Pancreas (tissue), 10 donors: ENCODE data around the gene FLNA. TPM values are rescaled to one million over a fixed set of nuclear protein-coding genes. Genes with fewer than 3 reads are reported as not detected.

Experiments used
- ATAC-seq, 4 donors: fragments of 200-7000 bp; cut with Tn5 transposase; one replicate each; pipeline versions ENCODE4 v1.8.0 to v1.9.1; 2020; ENCODE audit warnings: mild to moderate bottlenecking in 4 of 4, moderate library complexity in 4 of 4
- DNase-seq, 6 donors: peaks; one replicate each; pipeline ENCODE4 v3.0.0-alpha.2; 2020
- FAIRE-seq: peaks from 2 replicates; lab custom pipeline; 2012; peaks lifted over from hg19 to GRCh38; lab: Jason Lieb, UNC
- H3K27ac ChIP-seq, 4 donors: fragments of 200-600 bp; sonication (generic); 1 replicate in 3 of 4; 2 replicates in 1 of 4; pipeline versions ENCODE4 v1.5.0 to v1.8.0; 2020
- H3K27me3 ChIP-seq, 4 donors: fragments of 200-600 bp; one replicate each; pipeline ENCODE4 v1.8.0; 2021
- H3K36me3 ChIP-seq, 3 donors: fragments of 200-600 bp; sonication (generic) in 1 of 3; one replicate each; pipeline versions ENCODE4 v1.5.0 to v1.8.0; 2020 to 2021
- H3K4me1 ChIP-seq, 3 donors: fragments of 200-600 bp; one replicate each; pipeline ENCODE4 v1.8.0; 2021
- H3K4me3 ChIP-seq, 4 donors: fragments of 200-600 bp; sonication (generic) in 2 of 4; one replicate each; pipeline versions ENCODE4 v1.5.0 to v1.8.0; 2020 to 2021
- H3K9me3 ChIP-seq, 4 donors: fragments of 200-600 bp; one replicate each; pipeline ENCODE4 v1.8.0; 2021
- CTCF ChIP-seq, 4 donors: fragments of 200-600 bp; sonication (generic) in 3 of 4; IDR thresholded peaks; one replicate each; pipeline versions ENCODE4 v1.5.0 to v1.8.0; 2021; ENCODE audit warnings: antibody characterized with exemption in 4 of 4
- WGBS, 2 donors: extraction: QIAGEN DNeasy Blood & Tissue Kit; methylation state at CpG; one replicate each; pipeline ENCODE4 v1.1.7; 2013; 5-methylcytosine and 5-hydroxymethylcytosine counted together
- intact Hi-C, 3 donors: fragments of 100-400 bp; cut with DNase I; formaldehyde crosslinking; loops; one replicate each; pipeline versions ENCODE4 v1.11.1 to v1.14.2; 2022
- polyA plus RNA-seq, 2 donors: library from polyadenylated mRNA; stranded (reverse); fragments of 200-250 nt; gene quantifications; one replicate each; pipeline ENCODE4 v1.2.3, GENCODE V29; 2013
- total RNA-seq, 6 donors: library from RNA; stranded (reverse); fragmentation: NEBNext Ultra II Directional in 4 of 6; extraction: Animal tissue kit (Norgen Biotek cat#: 25700) in 4 of 6; gene quantifications; one replicate each; pipeline versions ENCODE4 v1.2.1 to v1.2.4, GENCODE V29; 2021 to 2023
- donor health status: healthy with polysubstance abuse.
- donor health status: DM: no; HTN: no; CAD: no; lungs with moderate emphysema.
- donor health status: DM: no; HTN: no; CAD: no.
- donor health status: control.
- donor health status: control.
- donor health status: Bipolar disorder and iron deficiency.
- donor health status: DM: yes; HTN: yes; CAD: no.
- donor health status: DM: no; HTN: no; CAD: no.
- donor health status: DM: no; HTN: no; CAD: no.
- donor health status: DM: yes; HTN: yes; CAD: no.

FLNA gene
- total and polyA plus RNA-seq, 8 donors, result 67.0 to 298 (median 184) TPM

GRCh38 chrX:154384284-154384892 is 10.0 kb upstream of the FLNA start:
- Histone ChIP-seq H3K27ac (no peak overlapping the region), H3K9me3 (no peaks in the 10 kb centered on the region), H3K36me3 (no peaks in the 10 kb centered on the region), H3K4me1 (no peaks in the 10 kb centered on the region), H3K4me3 (no peak overlapping the region), H3K27me3 (no peaks in the 10 kb centered on the region)
- TF ChIP-seq CTCF (IDR thresholded peaks at IDR 0.05), result no peak
- ATAC-seq (peak in 1 of 4 donors; percentile 26), DNase-seq (peak in 1 of 6 donors; percentile 45), FAIRE-seq (no peak)
- intact Hi-C loops, result no loop called here
- WGBS, 2 donors, result 18 to 51% methylated on average over 8 of the region's 8 CpGs

GRCh38 chrX:154383359-154384283 is 9.2 kb upstream of the FLNA start:
- no peaks in the 10 kb centered on the region for H3K4me1 ChIP-seq
- WGBS, 2 donors, result 56 to 59% methylated on average over 13 to 14 of the region's 14 CpGs
- H3K9me3 ChIP-seq, result no peaks in the 10 kb centered on the region
- H3K4me3 ChIP-seq, result no peak overlapping the region
- intact Hi-C loops, result no loop called here
- DNase-seq (peak in 1 of 6 donors; percentile 17), ATAC-seq (no peak), FAIRE-seq (no peak)
- H3K27me3 ChIP-seq, result no peaks in the 10 kb centered on the region
- no peak for TF ChIP-seq CTCF (IDR thresholded peaks at IDR 0.05)
- H3K36me3 ChIP-seq, result no peaks in the 10 kb centered on the region
- no peak overlapping the region for H3K27ac ChIP-seq

GRCh38 chrX:154382483-154383069 is 8.1 kb upstream of the FLNA start:
- DNase-seq (peak in 1 of 6 donors; percentile 50), FAIRE-seq (no peak)
- WGBS, 2 donors, result 67 to 70% methylated on average over 11 of the region's 11 CpGs

GRCh38 chrX:154381271-154381670 is 6.8 kb upstream of the FLNA start:
- DNase-seq, result no peak
- Histone ChIP-seq H3K27ac (no peak overlapping the region), H3K27me3 (no peaks in the 10 kb centered on the region), H3K4me3 (no peak overlapping the region), H3K36me3 (no peaks in the 10 kb centered on the region), H3K4me1 (no peaks in the 10 kb centered on the region), H3K9me3 (no peaks in the 10 kb centered on the region)
- no peak for TF ChIP-seq CTCF (IDR thresholded peaks at IDR 0.05)
- no peak for FAIRE-seq
- 58 to 78% methylated on average over 5 to 6 of the region's 6 CpGs for WGBS, 2 donors
- intact Hi-C loops, result no loop called here
- no peak for ATAC-seq

More at GRCh38 chrX:154382483-154383069, 8.1 kb upstream of the FLNA start:
- intact Hi-C loops, result no loop called here
- Histone ChIP-seq H3K36me3 (no peaks in the 10 kb centered on the region), H3K4me3 (no peak overlapping the region), H3K4me1 (no peaks in the 10 kb centered on the region), H3K27ac (no peak overlapping the region), H3K9me3 (no peaks in the 10 kb centered on the region), H3K27me3 (no peaks in the 10 kb centered on the region)
- TF ChIP-seq CTCF (IDR thresholded peaks at IDR 0.05), result no peak
- no peak for ATAC-seq
